Muscle layer of colon (tissue), 2 donors: ENCODE measurements around the gene SPRED2.
"Not testable (repeated sequence)": the region's sequence is repeated elsewhere in the genome, so short reads cannot be mapped to it uniquely, and the experiment has no call there.

ENCODE experiments used
- H3K27ac ChIP-seq: one replicate; pipeline ENCODE4 v1.7.0; 2013; ENCODE audit warnings: low read depth, mild to moderate bottlenecking, low read length, moderate library complexity
- H3K27me3 ChIP-seq, 2 donors: one replicate each; pipeline ENCODE4 v1.7.0; 2013; ENCODE audit warnings: low read length in 2 of 2, mild to moderate bottlenecking in 2 of 2; ENCODE audit not compliant: insufficient read depth in 2 of 2, control insufficient read depth in 1 of 2
- H3K36me3 ChIP-seq: one replicate; pipeline ENCODE4 v1.7.0; 2013; ENCODE audit warnings: mild to moderate bottlenecking, low read length; ENCODE audit not compliant: insufficient read depth
- H3K4me1 ChIP-seq: one replicate; pipeline ENCODE4 v1.7.0; 2013; ENCODE audit warnings: mild to moderate bottlenecking, low read length; ENCODE audit not compliant: insufficient read depth
- H3K4me3 ChIP-seq, 2 donors: one replicate each; pipeline ENCODE4 v1.7.0; 2013; ENCODE audit warnings: low read length in 2 of 2, low read depth in 1 of 2, mild to moderate bottlenecking in 1 of 2, moderate library complexity in 1 of 2
- H3K9ac ChIP-seq: one replicate; pipeline ENCODE4 v1.7.0; 2013; ENCODE audit warnings: low read length
- H3K9me3 ChIP-seq: one replicate; pipeline ENCODE4 v1.7.0; 2013; ENCODE audit warnings: mild to moderate bottlenecking, low read length
- donor health status: abdominal sarcoma.
- donor health status: Adenocarcinoma of cecum.

SPRED2 gene

GRCh38 chr2:65347913-65348312 is 84.5 kb downstream of the SPRED2 start:
- Histone ChIP-seq H3K9ac (no peak overlapping the region), H3K27me3 (no peaks in the 10 kb centered on the region), H3K4me1 (peaks cover 21% of the 10 kb centered on the region), H3K36me3 (no peaks in the 10 kb centered on the region), H3K4me3 (no peak overlapping the region), H3K9me3 (no peaks in the 10 kb centered on the region), H3K27ac (no peak overlapping the region)

- Histone ChIP-seq H3K27me3 (no peaks in the 10 kb centered on the region), H3K36me3 (no peaks in the 10 kb centered on the region), H3K27ac (no peak overlapping the region), H3K9ac (no peak overlapping the region), H3K4me1 (peaks cover 14% of the 10 kb centered on the region), H3K4me3 (no peak overlapping the region), H3K9me3 (no peaks in the 10 kb centered on the region)
These were observed 86.8 kb downstream of the SPRED2 start for GRCh38 chr2:65345631-65346030.

DNA sequence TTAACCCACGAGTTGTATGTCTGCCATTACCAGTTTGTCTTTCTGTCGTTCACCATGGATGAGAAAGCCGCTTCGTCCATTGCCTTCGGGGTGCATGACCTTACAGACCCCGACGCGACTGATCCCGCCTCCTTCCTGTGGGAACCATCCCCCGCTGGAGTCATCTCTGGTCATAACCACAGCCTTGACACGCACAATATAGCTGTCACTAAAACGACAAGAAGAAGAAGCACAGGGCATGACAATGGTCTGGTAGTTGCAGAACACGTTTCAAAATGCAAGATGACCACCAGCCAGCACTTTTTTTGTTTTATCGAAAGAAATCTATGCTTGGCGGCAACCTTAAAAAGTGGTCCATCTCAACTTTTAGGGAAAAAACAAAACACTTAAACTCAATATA is 87.7 kb downstream of the SPRED2 start:
- H3K36me3 ChIP-seq, result no peaks in the 10 kb centered on the region

GRCh38 chr2:65344182-65344581 is 88.2 kb downstream of the SPRED2 start:
- Histone ChIP-seq H3K27ac (no peak overlapping the region), H3K4me3 (no peak overlapping the region), H3K9me3 (no peaks in the 10 kb centered on the region), H3K9ac (no peak overlapping the region), H3K4me1 (no peaks in the 10 kb centered on the region), H3K36me3 (no peaks in the 10 kb centered on the region), H3K27me3 (no peaks in the 10 kb centered on the region)

More for the DNA sequence above, 87.7 kb downstream of the SPRED2 start:
- Histone ChIP-seq H3K9me3 (no peaks in the 10 kb centered on the region), H3K27ac (no peak overlapping the region), H3K4me1 (peaks cover 4% of the 10 kb centered on the region), H3K9ac (no peak overlapping the region), H3K27me3 (no peaks in the 10 kb centered on the region), H3K4me3 (no peak overlapping the region)

GRCh38 chr2:65343386-65343785 is 89.0 kb downstream of the SPRED2 start:
- H3K27ac ChIP-seq, result no peak overlapping the region
- no peak overlapping the region for H3K4me3 ChIP-seq
- H3K4me1 ChIP-seq, result no peaks in the 10 kb centered on the region
- no peaks in the 10 kb centered on the region for H3K9me3 ChIP-seq
- no peak overlapping the region for H3K9ac ChIP-seq
- no peaks in the 10 kb centered on the region for H3K36me3 ChIP-seq
- H3K27me3 ChIP-seq, result no peaks in the 10 kb centered on the region

DNA sequence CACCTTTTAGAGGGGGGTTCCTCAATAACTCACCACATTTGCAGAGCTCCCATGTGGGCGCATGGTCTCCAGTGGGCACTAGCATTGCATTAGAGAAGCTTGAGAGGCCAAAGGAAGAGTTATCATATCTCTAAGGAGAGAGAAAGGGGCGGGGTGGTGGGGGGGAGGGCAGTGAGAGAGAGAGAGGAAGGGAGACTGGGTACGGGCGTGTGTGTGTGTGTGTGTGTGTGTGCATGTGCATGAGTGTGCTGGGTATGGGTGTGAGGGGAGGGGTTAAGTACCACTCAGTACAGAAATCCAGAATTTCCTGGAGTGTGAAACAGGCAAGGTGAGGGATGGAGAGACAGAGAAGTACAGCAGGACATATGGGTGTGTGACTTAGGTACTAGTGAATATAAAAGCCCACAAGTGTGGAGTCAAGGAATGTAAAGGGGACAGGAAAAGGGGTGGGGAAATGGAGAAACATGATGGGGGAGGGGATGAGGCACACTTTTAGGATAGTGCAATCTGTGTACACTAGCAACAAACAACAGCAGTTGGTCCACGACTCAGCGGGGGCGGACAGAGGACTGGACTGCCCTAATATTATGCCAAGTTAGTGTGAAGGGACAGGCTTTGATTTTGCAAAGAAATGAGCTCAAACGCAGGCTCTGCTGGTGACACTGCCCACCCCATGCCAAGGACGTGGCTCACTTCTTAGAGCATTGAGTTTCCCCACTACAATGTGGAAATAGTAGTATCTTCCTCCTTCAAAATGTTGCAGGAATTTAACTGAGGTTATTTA is 91.3 kb downstream of the SPRED2 start:
- H3K36me3 ChIP-seq, result no peaks in the 10 kb centered on the region
- H3K9me3 ChIP-seq, result no peaks in the 10 kb centered on the region
- H3K9ac ChIP-seq, result no peak overlapping the region
- no peaks in the 10 kb centered on the region for H3K27me3 ChIP-seq
- no peaks in the 10 kb centered on the region for H3K4me1 ChIP-seq
- H3K27ac ChIP-seq, result no peak overlapping the region
- no peak overlapping the region for H3K4me3 ChIP-seq

GRCh38 chr2:65339648-65340047 is 92.8 kb downstream of the SPRED2 start:
- no peak overlapping the region for H3K9ac ChIP-seq
- H3K9me3 ChIP-seq, result no peaks in the 10 kb centered on the region
- H3K27ac ChIP-seq, result no peak overlapping the region
- peaks cover under 1% of the 10 kb centered on the region for H3K36me3 ChIP-seq
- no peak overlapping the region for H3K4me3 ChIP-seq
- no peaks in the 10 kb centered on the region for H3K27me3 ChIP-seq
- H3K4me1 ChIP-seq, result no peaks in the 10 kb centered on the region

GRCh38 chr2:65338830-65339495 is 93.4 kb downstream of the SPRED2 start:
- not testable (repeated sequence) for H3K9ac ChIP-seq, H3K27ac ChIP-seq

GRCh38 chr2:65337915-65338314 is 94.5 kb downstream of the SPRED2 start:
- H3K4me1 ChIP-seq, H3K27ac ChIP-seq, H3K9ac ChIP-seq, H3K4me3 ChIP-seq, H3K9me3 ChIP-seq, H3K27me3 ChIP-seq: not testable (repeated sequence)
- peaks cover 13% of the 10 kb centered on the region for H3K36me3 ChIP-seq

More at GRCh38 chr2:65338830-65339495, 93.4 kb downstream of the SPRED2 start:
- not testable (repeated sequence) for H3K36me3 ChIP-seq, H3K27me3 ChIP-seq, H3K4me1 ChIP-seq, H3K4me3 ChIP-seq, H3K9me3 ChIP-seq

- Histone ChIP-seq H3K36me3 (peaks cover 13% of the 10 kb centered on the region), H3K4me3 (no peak overlapping the region), H3K9ac (no peak overlapping the region), H3K4me1 (no peaks in the 10 kb centered on the region), H3K27me3 (no peaks in the 10 kb centered on the region), H3K27ac (no peak overlapping the region), H3K9me3 (no peaks in the 10 kb centered on the region)
These were observed 97.7 kb downstream of the SPRED2 start for GRCh38 chr2:65334714-65335113.

DNA sequence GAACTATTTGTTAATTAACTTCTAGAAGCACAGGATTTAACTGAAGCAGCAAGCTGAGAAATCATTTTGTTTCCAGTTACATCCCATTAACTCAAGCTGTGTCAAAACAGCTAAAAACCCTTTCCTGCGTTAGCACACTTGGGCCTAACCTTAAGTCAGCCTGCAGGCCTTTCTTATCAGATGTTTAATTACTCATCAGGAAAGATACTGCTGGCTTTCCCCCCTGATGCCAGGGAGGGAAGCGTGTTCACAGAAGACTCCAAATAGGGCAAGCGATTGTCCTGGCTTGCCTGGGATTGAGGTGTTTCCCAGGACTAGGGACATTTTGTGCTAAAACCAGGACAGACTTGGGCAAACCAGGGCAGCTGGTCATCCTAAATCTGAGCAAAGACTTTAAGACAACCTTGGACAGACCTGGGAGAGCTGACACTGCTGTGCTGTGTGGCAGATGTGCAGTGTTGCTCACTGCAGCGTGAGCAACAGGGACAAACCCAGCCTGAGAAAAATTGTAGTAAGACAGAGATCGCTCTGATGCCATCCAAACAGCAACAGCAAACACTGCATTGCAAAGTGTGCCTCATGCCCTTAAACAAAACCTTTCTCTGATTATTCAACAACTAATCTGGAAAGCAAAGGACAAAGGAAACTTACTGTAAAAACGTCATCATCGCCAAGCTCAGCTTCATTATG is 100.9 kb downstream of the SPRED2 start:
- Histone ChIP-seq H3K9me3 (no peaks in the 10 kb centered on the region), H3K27me3 (no peaks in the 10 kb centered on the region), H3K4me3 (no peak overlapping the region), H3K4me1 (no peaks in the 10 kb centered on the region), H3K9ac (no peak overlapping the region), H3K27ac (no peak overlapping the region), H3K36me3 (peaks cover 19% of the 10 kb centered on the region)
